GM10266 (cell line): ENCODE results near the gene CTNNA2.

ENCODE experiments used
- DNase-seq: peaks from one replicate; pipeline ENCODE4 v3.0.0; 2012; ENCODE audit errors: extremely low spot score
- TF ChIP-seq, protein P1 (sequence below): IDR thresholded peaks from 2 replicates; pipeline ENCODE4 v1.5.1; 2012; ENCODE audit warnings: mild to moderate bottlenecking, low read depth; ENCODE audit not compliant: control insufficient read depth, insufficient read depth; ENCODE audit errors: missing control alignments

The CTNNA2 gene

DNA sequence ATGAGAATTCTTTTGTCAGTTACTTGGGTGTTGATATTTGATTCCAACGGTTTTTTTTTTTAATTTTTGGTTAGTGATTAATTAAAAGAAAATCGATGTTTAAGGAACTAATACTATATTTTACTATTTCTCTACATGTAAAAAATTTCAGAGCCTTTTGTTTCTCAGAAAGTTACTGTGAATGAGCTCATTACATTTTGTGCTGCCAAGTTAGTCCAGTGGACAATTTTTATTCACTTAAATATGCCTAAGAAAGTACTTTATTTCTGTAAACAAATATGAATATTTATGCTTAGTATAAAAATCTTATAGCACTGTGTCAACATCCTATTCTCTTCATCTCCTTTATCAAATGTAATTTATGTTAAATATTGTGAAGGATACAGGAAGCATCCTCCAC is 309.3 kb downstream of the CTNNA2 start:
- DNase-seq: no peak
- TF ChIP-seq, protein P1, sequence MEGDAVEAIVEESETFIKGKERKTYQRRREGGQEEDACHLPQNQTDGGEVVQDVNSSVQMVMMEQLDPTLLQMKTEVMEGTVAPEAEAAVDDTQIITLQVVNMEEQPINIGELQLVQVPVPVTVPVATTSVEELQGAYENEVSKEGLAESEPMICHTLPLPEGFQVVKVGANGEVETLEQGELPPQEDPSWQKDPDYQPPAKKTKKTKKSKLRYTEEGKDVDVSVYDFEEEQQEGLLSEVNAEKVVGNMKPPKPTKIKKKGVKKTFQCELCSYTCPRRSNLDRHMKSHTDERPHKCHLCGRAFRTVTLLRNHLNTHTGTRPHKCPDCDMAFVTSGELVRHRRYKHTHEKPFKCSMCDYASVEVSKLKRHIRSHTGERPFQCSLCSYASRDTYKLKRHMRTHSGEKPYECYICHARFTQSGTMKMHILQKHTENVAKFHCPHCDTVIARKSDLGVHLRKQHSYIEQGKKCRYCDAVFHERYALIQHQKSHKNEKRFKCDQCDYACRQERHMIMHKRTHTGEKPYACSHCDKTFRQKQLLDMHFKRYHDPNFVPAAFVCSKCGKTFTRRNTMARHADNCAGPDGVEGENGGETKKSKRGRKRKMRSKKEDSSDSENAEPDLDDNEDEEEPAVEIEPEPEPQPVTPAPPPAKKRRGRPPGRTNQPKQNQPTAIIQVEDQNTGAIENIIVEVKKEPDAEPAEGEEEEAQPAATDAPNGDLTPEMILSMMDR: no peak

DNA sequence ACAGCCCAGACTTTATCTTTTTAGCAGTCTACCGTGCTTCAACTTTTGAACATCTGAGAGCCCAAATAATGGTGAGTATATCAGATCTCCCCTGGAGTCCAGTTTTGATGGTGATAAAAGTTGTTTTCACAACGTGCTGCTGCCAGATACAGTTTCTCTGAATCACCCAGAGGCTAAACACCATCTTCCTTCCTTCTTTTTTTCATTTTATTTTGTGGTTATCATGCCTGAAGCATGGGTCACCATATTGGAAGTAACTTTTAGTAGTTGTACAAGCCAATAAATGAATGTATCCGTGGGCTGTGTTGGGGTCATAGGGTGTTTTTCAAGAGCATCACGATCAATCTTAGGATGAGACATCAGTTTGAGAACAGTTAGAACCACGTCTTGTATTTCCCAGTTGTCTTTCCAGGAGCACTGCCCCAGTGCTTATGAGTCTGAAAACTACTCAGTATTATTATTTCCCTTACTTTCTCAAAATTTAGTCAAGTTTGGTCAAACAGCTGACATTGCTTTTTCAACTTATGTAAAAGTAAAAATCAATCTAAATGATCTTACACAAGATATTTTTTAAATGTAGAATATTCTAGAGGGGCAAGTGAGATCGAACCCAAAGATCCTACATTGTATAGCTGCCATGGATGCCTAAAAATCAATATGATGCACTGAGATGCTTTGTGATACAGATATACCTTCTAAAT is 311.4 kb downstream of the CTNNA2 start:
- DNase-seq: no peak
- TF ChIP-seq, protein P1: no peak

DNA sequence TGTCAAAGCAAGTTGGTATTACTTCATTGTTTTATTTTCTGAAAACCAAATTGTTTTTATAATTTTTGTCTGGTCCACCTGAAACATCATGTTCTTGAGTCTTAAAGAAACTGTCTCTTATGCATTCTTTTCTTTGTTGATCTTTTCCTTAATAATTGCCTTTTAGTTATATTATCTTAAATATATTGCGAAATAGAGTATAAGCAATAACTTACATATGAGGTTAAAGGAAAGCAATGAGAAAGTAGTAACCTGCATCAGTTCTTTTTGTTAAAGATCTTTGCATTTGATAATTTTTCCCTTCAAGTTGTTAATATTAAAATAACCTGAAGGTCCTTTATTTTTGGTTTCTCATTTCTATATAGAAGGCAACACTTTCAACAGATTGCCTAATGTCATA is 315.0 kb downstream of the CTNNA2 start:
- TF ChIP-seq, protein P1: no peak
- DNase-seq: no peak

DNA sequence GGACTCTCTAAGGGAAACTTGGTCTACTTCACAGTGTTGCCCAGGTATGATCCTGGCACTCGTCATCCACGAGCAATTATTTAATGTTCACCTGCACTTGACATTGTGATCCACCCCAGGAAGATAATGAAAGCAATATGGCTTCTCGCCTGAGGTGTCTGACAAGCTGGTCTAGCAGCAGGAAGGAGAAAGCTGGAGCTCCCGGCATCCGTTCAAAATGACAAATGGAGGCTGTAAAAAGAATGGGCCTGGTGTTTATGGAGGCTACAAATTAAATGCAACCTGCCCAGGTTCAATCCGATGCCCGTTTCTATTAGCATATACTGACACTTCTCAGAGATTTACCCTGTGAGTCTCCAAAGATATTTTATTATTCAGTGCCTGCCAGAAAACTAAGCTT is 317.6 kb downstream of the CTNNA2 start:
- DNase-seq: no peak
- TF ChIP-seq, protein P1: no peak

DNA sequence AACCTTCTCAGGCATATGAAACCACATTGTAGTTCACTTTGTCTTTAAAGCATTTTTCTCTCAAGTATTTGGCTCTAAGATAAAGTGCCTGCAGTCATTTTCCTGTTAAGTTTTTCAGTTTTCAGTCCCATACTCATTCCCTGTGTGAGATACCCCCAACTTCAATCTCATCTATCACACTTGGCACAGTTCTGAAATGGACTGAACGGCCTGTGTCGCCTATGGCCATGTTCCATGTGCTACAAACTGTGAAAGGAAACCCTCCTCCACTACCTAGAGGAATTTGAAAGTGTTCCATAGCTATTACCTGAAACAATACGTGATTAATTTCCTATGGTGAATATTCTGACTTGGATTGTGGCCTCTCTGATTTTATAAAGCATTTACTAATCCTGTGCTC is 319.1 kb downstream of the CTNNA2 start:
- DNase-seq: no peak
- TF ChIP-seq, protein P1: no peak

DNA sequence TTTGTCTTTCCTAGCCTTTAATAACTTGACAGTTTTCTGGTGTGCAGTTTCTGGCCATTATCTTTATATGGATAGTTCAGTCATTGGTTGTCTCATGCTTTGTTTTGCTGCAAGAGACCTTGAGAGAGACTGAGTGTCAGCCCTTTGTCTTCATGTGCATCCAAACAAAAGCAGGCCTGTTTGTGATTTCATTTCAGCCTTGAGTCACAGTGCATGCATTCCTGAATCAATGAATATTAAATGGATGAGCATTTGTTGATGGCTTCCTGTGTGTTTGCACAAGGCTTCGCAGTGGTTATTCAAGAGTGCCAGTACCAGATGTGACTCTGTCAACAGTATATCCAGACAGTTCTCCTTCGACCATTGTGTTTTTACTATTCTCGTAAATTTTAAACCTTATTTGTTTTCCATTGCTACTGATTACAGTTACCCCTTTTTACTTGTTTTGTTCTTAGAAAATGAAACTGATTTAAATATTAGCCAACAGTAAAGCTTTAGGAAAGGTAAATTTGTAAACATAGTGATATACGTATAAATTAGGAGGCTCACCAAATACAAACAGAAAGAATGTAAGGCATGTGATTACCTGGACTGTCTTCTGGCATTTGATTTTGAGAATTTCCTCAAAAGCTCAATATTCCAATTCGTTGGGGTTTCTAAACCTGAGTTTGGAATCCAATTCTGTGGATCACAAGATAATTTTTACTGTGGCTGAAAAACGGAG is 319.8 kb downstream of the CTNNA2 start:
- no peak for DNase-seq
- TF ChIP-seq, protein P1: no peak

DNA sequence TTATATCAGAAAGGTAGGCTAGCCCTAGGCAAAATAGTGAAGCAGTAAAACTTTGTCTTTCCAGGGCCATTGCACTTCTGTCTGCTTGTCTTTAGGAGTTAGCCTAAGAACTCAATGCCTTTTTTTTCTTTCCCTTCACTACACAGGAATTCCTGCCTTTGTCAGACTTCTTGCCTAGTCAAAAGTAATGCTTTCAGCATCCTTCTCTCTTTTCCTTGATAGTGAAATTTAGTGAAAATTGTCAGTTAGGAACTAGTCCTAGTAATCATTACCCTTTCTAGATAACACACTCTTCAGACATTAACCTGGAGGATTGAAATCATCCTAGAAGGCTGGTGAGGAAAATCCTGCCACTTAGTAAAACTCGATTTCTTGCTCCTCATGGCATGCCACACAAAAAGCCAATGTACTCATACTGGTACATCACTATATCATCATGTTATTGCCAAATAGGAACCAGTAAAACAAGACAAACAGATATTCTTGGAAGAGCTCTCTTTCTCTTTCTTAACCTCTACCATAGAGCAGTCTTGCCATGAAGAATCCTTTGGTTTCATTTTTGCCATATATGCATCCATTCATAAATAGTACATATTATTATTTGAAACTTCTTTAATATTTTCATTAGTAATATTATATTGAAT is 320.5 kb downstream of the CTNNA2 start:
- no peak for DNase-seq
- TF ChIP-seq, protein P1: no peak
